WERI-Rb-1 (cell line): Measurements from ENCODE around the gene CLCN7.

ENCODE experiments used
- DNase-seq: peaks from one replicate; pipeline ENCODE4 v3.0.0-alpha.2; 2020
- H3K27ac ChIP-seq: fragments of 250-450 bp; sonication (Bioruptor Pico); 2 replicates; pipeline ENCODE4 v1.5.1; 2020; ENCODE audit warnings: mild to moderate bottlenecking, moderate library complexity
- H3K27me3 ChIP-seq: fragments of 250-450 bp; sonication (Bioruptor Pico); 2 replicates; pipeline ENCODE4 v1.5.1; 2021; ENCODE audit warnings: mild to moderate bottlenecking, low read depth, moderate library complexity; ENCODE audit not compliant: insufficient read depth, severe bottlenecking
- H3K36me3 ChIP-seq: fragments of 250-450 bp; sonication (Bioruptor Pico); 2 replicates; pipeline ENCODE4 v1.5.1; 2020; ENCODE audit warnings: mild to moderate bottlenecking, moderate library complexity
- H3K4me3 ChIP-seq: 2 replicates; pipeline ENCODE4 v1.5.1; 2011; ENCODE audit warnings: low read depth, mild to moderate bottlenecking, control low read depth, low read length
- H3K9me3 ChIP-seq: fragments of 250-450 bp; sonication (Bioruptor Pico); 2 replicates; pipeline ENCODE4 v1.5.1; 2021; ENCODE audit warnings: mild to moderate bottlenecking, moderate library complexity; ENCODE audit not compliant: severe bottlenecking
- TF ChIP-seq, protein P1 (sequence below): IDR thresholded peaks from 2 replicates; pipeline ENCODE4 v1.5.1; 2011; ENCODE audit warnings: low read depth, mild to moderate bottlenecking, control low read depth, inconsistent platforms, low read length

The CLCN7 gene

GRCh38 chr16:1429012-1429411, 45.8 kb downstream of the CLCN7 start:
- DNase-seq: no peak
- H3K27ac ChIP-seq: no peak overlapping the region

GRCh38 chr16:1428511-1428910, 46.3 kb downstream of the CLCN7 start:
- DNase-seq: no peak
- Histone ChIP-seq H3K27ac (no peak overlapping the region), H3K27me3 (no peaks in the 10 kb centered on the region), H3K9me3 (no peaks in the 10 kb centered on the region), H3K36me3 (no peaks in the 10 kb centered on the region), H3K4me3 (no peak overlapping the region)
- TF ChIP-seq, protein P1, sequence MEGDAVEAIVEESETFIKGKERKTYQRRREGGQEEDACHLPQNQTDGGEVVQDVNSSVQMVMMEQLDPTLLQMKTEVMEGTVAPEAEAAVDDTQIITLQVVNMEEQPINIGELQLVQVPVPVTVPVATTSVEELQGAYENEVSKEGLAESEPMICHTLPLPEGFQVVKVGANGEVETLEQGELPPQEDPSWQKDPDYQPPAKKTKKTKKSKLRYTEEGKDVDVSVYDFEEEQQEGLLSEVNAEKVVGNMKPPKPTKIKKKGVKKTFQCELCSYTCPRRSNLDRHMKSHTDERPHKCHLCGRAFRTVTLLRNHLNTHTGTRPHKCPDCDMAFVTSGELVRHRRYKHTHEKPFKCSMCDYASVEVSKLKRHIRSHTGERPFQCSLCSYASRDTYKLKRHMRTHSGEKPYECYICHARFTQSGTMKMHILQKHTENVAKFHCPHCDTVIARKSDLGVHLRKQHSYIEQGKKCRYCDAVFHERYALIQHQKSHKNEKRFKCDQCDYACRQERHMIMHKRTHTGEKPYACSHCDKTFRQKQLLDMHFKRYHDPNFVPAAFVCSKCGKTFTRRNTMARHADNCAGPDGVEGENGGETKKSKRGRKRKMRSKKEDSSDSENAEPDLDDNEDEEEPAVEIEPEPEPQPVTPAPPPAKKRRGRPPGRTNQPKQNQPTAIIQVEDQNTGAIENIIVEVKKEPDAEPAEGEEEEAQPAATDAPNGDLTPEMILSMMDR: peak; percentile 25; the same call in 1 of the 2 replicates

More at GRCh38 chr16:1429012-1429411, 45.8 kb downstream of the CLCN7 start:
- Histone ChIP-seq H3K9me3 (no peaks in the 10 kb centered on the region), H3K36me3 (no peaks in the 10 kb centered on the region), H3K27me3 (no peaks in the 10 kb centered on the region), H3K4me3 (no peak overlapping the region)
- TF ChIP-seq, protein P1: no peak

DNA sequence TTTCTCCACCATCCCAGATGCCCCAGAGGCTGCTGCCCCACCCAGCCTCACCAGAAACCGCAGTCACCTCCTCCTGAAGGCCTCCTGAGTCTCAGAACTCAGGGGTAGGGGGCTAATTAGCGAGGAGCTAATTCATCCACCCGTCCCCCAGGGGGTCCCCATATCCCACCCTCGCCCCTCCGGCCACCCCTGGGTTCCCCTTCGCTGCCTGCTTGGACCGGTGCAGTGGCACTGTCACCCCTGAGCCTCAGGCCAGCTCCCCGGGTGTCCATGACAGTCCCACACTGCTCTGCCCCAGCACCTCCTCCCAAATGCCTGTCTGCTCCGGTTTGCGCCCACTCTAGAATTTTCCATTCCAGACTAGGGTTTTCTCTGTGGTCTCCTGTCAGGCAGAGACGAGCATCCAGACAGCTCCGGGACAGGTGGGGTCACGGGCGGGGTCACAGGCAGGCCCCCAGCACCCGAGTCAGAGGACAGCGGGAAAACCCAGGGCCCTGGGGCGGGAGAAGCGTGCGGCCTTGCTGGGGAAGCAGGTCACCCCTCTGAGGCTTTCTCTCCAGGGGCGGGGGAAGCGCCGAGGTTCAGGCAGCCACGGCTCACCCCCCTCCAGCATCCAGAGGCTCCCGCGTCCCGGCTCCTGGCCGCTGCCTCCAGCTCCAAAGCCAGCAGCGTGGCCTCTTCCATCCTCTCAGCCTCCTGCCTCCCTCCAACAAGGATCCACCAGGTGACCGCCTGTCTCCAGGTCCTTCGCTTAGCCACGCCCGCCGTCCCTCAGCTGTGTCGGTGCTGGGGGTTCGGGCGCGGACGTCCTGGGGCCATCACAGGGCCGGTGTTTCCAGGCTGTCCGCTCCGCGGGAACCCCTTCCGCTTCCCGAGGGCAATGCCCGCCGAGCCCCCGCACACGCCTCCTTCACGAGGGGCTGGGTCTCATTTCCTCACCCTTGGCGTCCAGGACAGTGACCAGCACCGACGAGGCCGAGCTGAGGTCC, 47.1 kb downstream of the CLCN7 start:
- no peak for DNase-seq
- Histone ChIP-seq H3K36me3 (no peaks in the 10 kb centered on the region), H3K27me3 (no peaks in the 10 kb centered on the region), H3K9me3 (no peaks in the 10 kb centered on the region), H3K4me3 (no peak overlapping the region), H3K27ac (no peak overlapping the region)
- TF ChIP-seq, protein P1: no peak

- Histone ChIP-seq H3K4me3 (no peak overlapping the region), H3K27ac (no peak overlapping the region), H3K27me3 (no peaks in the 10 kb centered on the region), H3K36me3 (no peaks in the 10 kb centered on the region), H3K9me3 (no peaks in the 10 kb centered on the region)
- TF ChIP-seq, protein P1: no peak
- no peak for DNase-seq
Observed at GRCh38 chr16:1426734-1427471, 47.9 kb downstream of the CLCN7 start.

- no peak overlapping the region for H3K4me3 ChIP-seq
- TF ChIP-seq, protein P1: no peak
- H3K36me3 ChIP-seq: no peaks in the 10 kb centered on the region
- H3K27me3 ChIP-seq: no peaks in the 10 kb centered on the region
- no peak overlapping the region for H3K27ac ChIP-seq
- H3K9me3 ChIP-seq: no peaks in the 10 kb centered on the region
- no peak for DNase-seq
Observed at GRCh38 chr16:1425616-1426370, 49.0 kb downstream of the CLCN7 start.
